K562 (cell line): ENCODE results near the gene PPP1R16B. TPM values are rescaled to one million over a fixed set of nuclear protein-coding genes. Genes with fewer than 3 reads are reported as not detected.

Experiments
- ETV6 ChIP-seq, 3 experiments: fragments of 150-350 bp in 1 of 3; sonication (generic) in 1 of 3; formaldehyde crosslinking in 1 of 3; IDR thresholded peaks; 2 replicates each; pipeline versions ENCODE4 v1.6.1 to v1.8.0; 2014 to 2022; ENCODE audit warnings: borderline replicate concordance in 2 of 3, low read depth in 2 of 3, antibody characterized with exemption in 1 of 3, low read length in 1 of 3, mild to moderate bottlenecking in 1 of 3, missing genetic modification reagents in 1 of 3
- GTF2E2 ChIP-seq: fragments of 200-800 bp; sonication (Bioruptor generic); IDR thresholded peaks from 2 replicates; pipeline ENCODE4 v1.6.1; 2016; ENCODE audit warnings: missing genetic modification characterization, missing compliant biosample characterization
- KDM4B ChIP-seq, 2 experiments: fragments of 450-650 bp in 1 of 2; sonication (generic) in 1 of 2; IDR thresholded peaks; 2 replicates each; pipeline ENCODE4 v1.6.1; 2016 to 2017; ENCODE audit warnings: borderline replicate concordance in 2 of 2, antibody characterized with exemption in 1 of 2, low read depth in 1 of 2, mild to moderate bottlenecking in 1 of 2
- MIER1 ChIP-seq: fragments of 450-650 bp; IDR thresholded peaks from 2 replicates; pipeline ENCODE4 v1.6.1; 2016; ENCODE audit warnings: antibody characterized with exemption, mild to moderate bottlenecking, low read depth
- PTBP1 ChIP-seq: fragments of 200-400 bp; formaldehyde crosslinking; IDR thresholded peaks from 2 replicates; pipeline ENCODE4 v1.6.1; 2017; ENCODE audit warnings: low read depth, low read length
- SRSF3 ChIP-seq: fragments of 200-400 bp; formaldehyde crosslinking; IDR thresholded peaks from 2 replicates; pipeline ENCODE4 v1.6.1; 2016; ENCODE audit warnings: mild to moderate bottlenecking, low read length, moderate library complexity; ENCODE audit not compliant: insufficient read depth
- ZNF408 ChIP-seq: fragments of 250-450 bp; sonication (Bioruptor Pico); IDR thresholded peaks from 2 replicates; pipeline ENCODE4 v1.4.0; 2020; ENCODE audit warnings: low read depth, mild to moderate bottlenecking, moderate library complexity
- ZNF695 ChIP-seq: fragments of 450-650 bp; formaldehyde crosslinking; IDR thresholded peaks from 2 replicates; pipeline ENCODE4 v1.4.0; 2020; ENCODE audit warnings: mild to moderate bottlenecking, moderate library complexity
- ZNF778 ChIP-seq: fragments of 450-650 bp; formaldehyde crosslinking; IDR thresholded peaks from 2 replicates; pipeline ENCODE4 v1.4.0; 2020; ENCODE audit warnings: mild to moderate bottlenecking, moderate library complexity
- polyA plus RNA-seq, 8 experiments: library from polyadenylated mRNA; depleted of rRNA in 4 of 8; stranded (reverse) in 5 of 8; unstranded in 3 of 8; fragments of >200 nt; fragmentation: Nextera tagmentation in 2 of 8; fragmentation: Illumina TruSeq in 1 of 8; extraction: Ambion mirVana in 2 of 8; extraction: Trizol in 1 of 8; gene quantifications; 2 replicates each; pipeline versions ENCODE4 v1.2.1 to v1.2.3, GENCODE V29; 2011 to 2014; ENCODE audit warnings: inconsistent platforms in 1 of 8, missing spikeins in 1 of 8
- total RNA-seq, 7 experiments: library from RNA; depleted of rRNA in 6 of 7; stranded (reverse); fragments of >200 nt in 6 of 7; fragmentation: Illumina TruSeq in 2 of 7; extraction: Trizol in 2 of 7; gene quantifications; 2 replicates each; pipeline versions ENCODE4 v1.2.1 to v1.2.3, GENCODE V29; 2011 to 2021; ENCODE audit warnings: low replicate concordance in 1 of 7
- TF ChIP-seq, protein P1 (sequence below): fragments of 250-450 bp; sonication (Bioruptor Pico); IDR thresholded peaks from 2 replicates; pipeline ENCODE4 v1.5.0; 2021
- TF ChIP-seq, protein P2 (sequence below): fragments of 450-650 bp; IDR thresholded peaks from 2 replicates; pipeline ENCODE4 v1.6.1; 2016; ENCODE audit warnings: missing biosample characterization, missing genetic modification characterization
- TF ChIP-seq, protein P3 (sequence below): fragments of 250-450 bp; sonication (Bioruptor Pico); IDR thresholded peaks from 2 replicates; pipeline ENCODE4 v1.8.0; 2021; ENCODE audit warnings: mild to moderate bottlenecking, moderate library complexity
- TF ChIP-seq, protein P4 (sequence below): sonication (generic); formaldehyde crosslinking; IDR thresholded peaks from 2 replicates; pipeline ENCODE4 v1.8.0; 2023; ENCODE audit warnings: mild to moderate bottlenecking, missing genetic modification reagents
- TF ChIP-seq, protein P5 (sequence below): sonication (generic); formaldehyde crosslinking; IDR thresholded peaks from 2 replicates; pipeline ENCODE4 v1.4.0; 2020; ENCODE audit warnings: mild to moderate bottlenecking, missing genetic modification reagents

Gene PPP1R16B
- total and polyA plus RNA-seq, 9 of the 15 experiments (the other 6 are each of a cell fraction or from before 2014, with no cell fraction given) = 1.5 to 11.5 (median 6.8) TPM

DNA sequence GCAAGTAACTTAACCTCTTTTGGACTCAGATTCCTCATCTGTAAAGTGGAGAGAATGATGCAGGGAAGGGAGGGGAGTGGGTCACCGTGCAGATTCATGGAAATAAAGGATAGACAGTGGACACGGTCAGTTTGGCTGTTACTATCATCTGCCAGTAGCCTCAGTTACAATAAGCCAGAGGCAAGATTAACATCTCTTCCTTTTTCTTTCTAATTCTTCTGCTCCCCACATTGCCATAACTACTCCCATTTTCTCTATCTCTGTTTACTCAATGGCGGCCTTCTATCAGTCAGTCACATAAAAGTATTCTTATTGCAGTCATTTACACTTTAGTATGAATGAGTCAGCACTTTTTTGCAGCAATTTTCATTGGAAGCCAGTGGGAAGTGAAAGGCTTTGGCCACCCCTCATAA is 49.2 kb downstream of the PPP1R16B start (continued):
- TF ChIP-seq PTBP1 = no peak
- no peak for TF ChIP-seq ZNF778 (CRISPR knock-in tag)
- TF ChIP-seq SRSF3 = no peak
- no peak for TF ChIP-seq ZNF695
- TF ChIP-seq MIER1 = no peak
- TF ChIP-seq, protein P1, sequence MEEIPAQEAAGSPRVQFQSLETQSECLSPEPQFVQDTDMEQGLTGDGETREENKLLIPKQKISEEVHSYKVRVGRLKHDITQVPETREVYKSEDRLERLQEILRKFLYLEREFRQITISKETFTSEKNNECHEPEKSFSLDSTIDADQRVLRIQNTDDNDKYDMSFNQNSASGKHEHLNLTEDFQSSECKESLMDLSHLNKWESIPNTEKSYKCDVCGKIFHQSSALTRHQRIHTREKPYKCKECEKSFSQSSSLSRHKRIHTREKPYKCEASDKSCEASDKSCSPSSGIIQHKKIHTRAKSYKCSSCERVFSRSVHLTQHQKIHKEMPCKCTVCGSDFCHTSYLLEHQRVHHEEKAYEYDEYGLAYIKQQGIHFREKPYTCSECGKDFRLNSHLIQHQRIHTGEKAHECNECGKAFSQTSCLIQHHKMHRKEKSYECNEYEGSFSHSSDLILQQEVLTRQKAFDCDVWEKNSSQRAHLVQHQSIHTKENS (CRISPR knock-in tag) = no peak
- TF ChIP-seq ETV6 (IDR thresholded peaks at IDR 0.05; ENCODE audit: borderline replicate concordance in 1 of 2, low read depth in 2 of 2, low read length in 1 of 2) = no peak
- TF ChIP-seq ETV6 (CRISPR knock-in tag; IDR thresholded peaks at IDR 0.05; ENCODE audit: borderline replicate concordance) = no peak
- TF ChIP-seq GTF2E2 (tag) = 0 out of 2 replicates have a peak, but pooled peaks have one; percentile 55
- TF ChIP-seq, protein P2, sequence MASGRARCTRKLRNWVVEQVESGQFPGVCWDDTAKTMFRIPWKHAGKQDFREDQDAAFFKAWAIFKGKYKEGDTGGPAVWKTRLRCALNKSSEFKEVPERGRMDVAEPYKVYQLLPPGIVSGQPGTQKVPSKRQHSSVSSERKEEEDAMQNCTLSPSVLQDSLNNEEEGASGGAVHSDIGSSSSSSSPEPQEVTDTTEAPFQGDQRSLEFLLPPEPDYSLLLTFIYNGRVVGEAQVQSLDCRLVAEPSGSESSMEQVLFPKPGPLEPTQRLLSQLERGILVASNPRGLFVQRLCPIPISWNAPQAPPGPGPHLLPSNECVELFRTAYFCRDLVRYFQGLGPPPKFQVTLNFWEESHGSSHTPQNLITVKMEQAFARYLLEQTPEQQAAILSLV (tag) = no peak
- TF ChIP-seq, protein P3, sequence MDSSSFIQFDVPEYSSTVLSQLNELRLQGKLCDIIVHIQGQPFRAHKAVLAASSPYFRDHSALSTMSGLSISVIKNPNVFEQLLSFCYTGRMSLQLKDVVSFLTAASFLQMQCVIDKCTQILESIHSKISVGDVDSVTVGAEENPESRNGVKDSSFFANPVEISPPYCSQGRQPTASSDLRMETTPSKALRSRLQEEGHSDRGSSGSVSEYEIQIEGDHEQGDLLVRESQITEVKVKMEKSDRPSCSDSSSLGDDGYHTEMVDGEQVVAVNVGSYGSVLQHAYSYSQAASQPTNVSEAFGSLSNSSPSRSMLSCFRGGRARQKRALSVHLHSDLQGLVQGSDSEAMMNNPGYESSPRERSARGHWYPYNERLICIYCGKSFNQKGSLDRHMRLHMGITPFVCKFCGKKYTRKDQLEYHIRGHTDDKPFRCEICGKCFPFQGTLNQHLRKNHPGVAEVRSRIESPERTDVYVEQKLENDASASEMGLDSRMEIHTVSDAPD = no peak
- no peak for TF ChIP-seq ZNF408 (CRISPR knock-in tag)
- no peak for TF ChIP-seq KDM4B (IDR thresholded peaks at IDR 0.05; ENCODE audit: borderline replicate concordance in 2 of 2, low read depth in 1 of 2)
- TF ChIP-seq, protein P4, sequence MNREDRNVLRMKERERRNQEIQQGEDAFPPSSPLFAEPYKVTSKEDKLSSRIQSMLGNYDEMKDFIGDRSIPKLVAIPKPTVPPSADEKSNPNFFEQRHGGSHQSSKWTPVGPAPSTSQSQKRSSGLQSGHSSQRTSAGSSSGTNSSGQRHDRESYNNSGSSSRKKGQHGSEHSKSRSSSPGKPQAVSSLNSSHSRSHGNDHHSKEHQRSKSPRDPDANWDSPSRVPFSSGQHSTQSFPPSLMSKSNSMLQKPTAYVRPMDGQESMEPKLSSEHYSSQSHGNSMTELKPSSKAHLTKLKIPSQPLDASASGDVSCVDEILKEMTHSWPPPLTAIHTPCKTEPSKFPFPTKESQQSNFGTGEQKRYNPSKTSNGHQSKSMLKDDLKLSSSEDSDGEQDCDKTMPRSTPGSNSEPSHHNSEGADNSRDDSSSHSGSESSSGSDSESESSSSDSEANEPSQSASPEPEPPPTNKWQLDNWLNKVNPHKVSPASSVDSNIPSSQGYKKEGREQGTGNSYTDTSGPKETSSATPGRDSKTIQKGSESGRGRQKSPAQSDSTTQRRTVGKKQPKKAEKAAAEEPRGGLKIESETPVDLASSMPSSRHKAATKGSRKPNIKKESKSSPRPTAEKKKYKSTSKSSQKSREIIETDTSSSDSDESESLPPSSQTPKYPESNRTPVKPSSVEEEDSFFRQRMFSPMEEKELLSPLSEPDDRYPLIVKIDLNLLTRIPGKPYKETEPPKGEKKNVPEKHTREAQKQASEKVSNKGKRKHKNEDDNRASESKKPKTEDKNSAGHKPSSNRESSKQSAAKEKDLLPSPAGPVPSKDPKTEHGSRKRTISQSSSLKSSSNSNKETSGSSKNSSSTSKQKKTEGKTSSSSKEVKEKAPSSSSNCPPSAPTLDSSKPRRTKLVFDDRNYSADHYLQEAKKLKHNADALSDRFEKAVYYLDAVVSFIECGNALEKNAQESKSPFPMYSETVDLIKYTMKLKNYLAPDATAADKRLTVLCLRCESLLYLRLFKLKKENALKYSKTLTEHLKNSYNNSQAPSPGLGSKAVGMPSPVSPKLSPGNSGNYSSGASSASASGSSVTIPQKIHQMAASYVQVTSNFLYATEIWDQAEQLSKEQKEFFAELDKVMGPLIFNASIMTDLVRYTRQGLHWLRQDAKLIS (CRISPR knock-in tag) = no peak
- TF ChIP-seq, protein P5, sequence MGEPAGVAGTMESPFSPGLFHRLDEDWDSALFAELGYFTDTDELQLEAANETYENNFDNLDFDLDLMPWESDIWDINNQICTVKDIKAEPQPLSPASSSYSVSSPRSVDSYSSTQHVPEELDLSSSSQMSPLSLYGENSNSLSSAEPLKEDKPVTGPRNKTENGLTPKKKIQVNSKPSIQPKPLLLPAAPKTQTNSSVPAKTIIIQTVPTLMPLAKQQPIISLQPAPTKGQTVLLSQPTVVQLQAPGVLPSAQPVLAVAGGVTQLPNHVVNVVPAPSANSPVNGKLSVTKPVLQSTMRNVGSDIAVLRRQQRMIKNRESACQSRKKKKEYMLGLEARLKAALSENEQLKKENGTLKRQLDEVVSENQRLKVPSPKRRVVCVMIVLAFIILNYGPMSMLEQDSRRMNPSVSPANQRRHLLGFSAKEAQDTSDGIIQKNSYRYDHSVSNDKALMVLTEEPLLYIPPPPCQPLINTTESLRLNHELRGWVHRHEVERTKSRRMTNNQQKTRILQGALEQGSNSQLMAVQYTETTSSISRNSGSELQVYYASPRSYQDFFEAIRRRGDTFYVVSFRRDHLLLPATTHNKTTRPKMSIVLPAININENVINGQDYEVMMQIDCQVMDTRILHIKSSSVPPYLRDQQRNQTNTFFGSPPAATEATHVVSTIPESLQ (CRISPR knock-in tag) = no peak
